Measurements from ENCODE around the gene SSH3. TPM values are rescaled to one million over a fixed set of nuclear protein-coding genes. Genes with fewer than 3 reads are reported as not detected.
"Not testable (repeated sequence)": the region's sequence is repeated elsewhere in the genome, so short reads cannot be mapped to it uniquely, and the experiment has no call there.

The SSH3 gene
- total and polyA plus RNA-seq, 4 donors = 4.8 to 10.4 (median 8.1) TPM

GRCh38 chr11:67256477-67257135 is 46.7 kb upstream of the SSH3 start:
- Histone ChIP-seq H3K9me3 (ENCODE audit: control insufficient read depth in 4 of 4, low read length in 3 of 4) (no peaks in the 10 kb centered on the region), H3K27me3 (ENCODE audit: control insufficient read depth in 4 of 4, insufficient read depth in 4 of 4, low read length in 3 of 4) (no peaks in the 10 kb centered on the region), H3K4me3 (ENCODE audit: low read depth in 1 of 3, low read length in 3 of 3) (no peak overlapping the region), H3K27ac (ENCODE audit: low read depth in 1 of 2, low read length in 2 of 2) (peak overlapping the region; percentile 40 to 55), H3K9ac (ENCODE audit: low read depth in 1 of 2, low read length in 2 of 2) (no peak overlapping the region), H3K4me1 (ENCODE audit: control insufficient read depth in 4 of 4, insufficient read depth in 4 of 4, low read length in 3 of 4) (peaks cover 9 to 58% (median 35%) of the 10 kb centered on the region in 4 donors), H3K36me3 (ENCODE audit: control insufficient read depth in 4 of 4, insufficient read depth in 3 of 4, low read depth in 1 of 4, low read length in 3 of 4) (peaks cover 16 to 42% (median 40%) of the 10 kb centered on the region in 4 donors)
- TF ChIP-seq JUND (IDR thresholded peaks at IDR 0.05) (no peak), RAD21 (IDR thresholded peaks at IDR 0.05) (no peak), ATF3 (IDR thresholded peaks at IDR 0.05) (no peak), FOXA2 (IDR thresholded peaks at IDR 0.05) (no peak)
- DNase-seq (ENCODE audit: low spot score) = no peak
- WGBS = 68% methylated on average over 5 of the region's 5 CpGs

- WGBS = 90% methylated on average over 6 of the region's 6 CpGs
- H3K36me3 ChIP-seq (ENCODE audit: control insufficient read depth in 4 of 4, insufficient read depth in 3 of 4, low read depth in 1 of 4, low read length in 3 of 4) = peaks cover 0 to 7% (median 6%) of the 10 kb centered on the region in 4 donors
- H3K4me1 ChIP-seq (ENCODE audit: control insufficient read depth in 4 of 4, insufficient read depth in 4 of 4, low read length in 3 of 4) = peaks cover 12 to 55% (median 37%) of the 10 kb centered on the region in 4 donors
- H3K9ac ChIP-seq (ENCODE audit: low read depth in 1 of 2, low read length in 2 of 2) = no peak overlapping the region
- TF ChIP-seq NR2F2 (IDR thresholded peaks at IDR 0.05) = no peak
- no peak for TF ChIP-seq SP1 (IDR thresholded peaks at IDR 0.05)
- no peak for TF ChIP-seq GABPA (IDR thresholded peaks at IDR 0.05 in 1 of 2, conservative IDR thresholded peaks at IDR 0.05 in 1 of 2)
- no peak overlapping the region for H3K27ac ChIP-seq (ENCODE audit: low read depth in 1 of 2, low read length in 2 of 2)
- H3K27me3 ChIP-seq (ENCODE audit: control insufficient read depth in 4 of 4, insufficient read depth in 4 of 4, low read length in 3 of 4) = no peaks in the 10 kb centered on the region
- no peak overlapping the region for H3K4me3 ChIP-seq (ENCODE audit: low read depth in 1 of 3, low read length in 3 of 3)
- no peak for DNase-seq (ENCODE audit: low spot score)
- no peaks in the 10 kb centered on the region for H3K9me3 ChIP-seq (ENCODE audit: control insufficient read depth in 4 of 4, low read length in 3 of 4)
Measured at GRCh38 chr11:67260406-67260805, 42.9 kb upstream of the SSH3 start.

- Histone ChIP-seq H3K4me1 (ENCODE audit: control insufficient read depth in 4 of 4, insufficient read depth in 4 of 4, low read length in 3 of 4) (peaks cover 12 to 55% (median 38%) of the 10 kb centered on the region in 4 donors), H3K4me3 (ENCODE audit: low read depth in 1 of 3, low read length in 3 of 3) (peak overlapping the region in 1 of 3 donors; percentile 34)
- H3K27ac ChIP-seq (ENCODE audit: low read depth in 1 of 2, low read length in 2 of 2); H3K9me3 ChIP-seq (ENCODE audit: control insufficient read depth in 4 of 4, low read length in 3 of 4); H3K9ac ChIP-seq (ENCODE audit: low read depth in 1 of 2, low read length in 2 of 2); H3K36me3 ChIP-seq (ENCODE audit: control insufficient read depth in 4 of 4, insufficient read depth in 3 of 4, low read depth in 1 of 4, low read length in 3 of 4); H3K27me3 ChIP-seq (ENCODE audit: control insufficient read depth in 4 of 4, insufficient read depth in 4 of 4, low read length in 3 of 4): not testable (repeated sequence)
- DNase-seq (ENCODE audit: low spot score) = peak; percentile 54
- WGBS = 32% methylated on average over 50 of the region's 50 CpGs
Measured at GRCh38 chr11:67260885-67261639, 42.3 kb upstream of the SSH3 start.

GRCh38 chr11:67261640-67261945 is 41.7 kb upstream of the SSH3 start:
- Histone ChIP-seq H3K36me3 (ENCODE audit: control insufficient read depth in 4 of 4, insufficient read depth in 3 of 4, low read depth in 1 of 4, low read length in 3 of 4) (peaks cover 0 to 2% (median 0%) of the 10 kb centered on the region in 4 donors), H3K9ac (ENCODE audit: low read depth in 1 of 2, low read length in 2 of 2) (no peak overlapping the region), H3K4me1 (ENCODE audit: control insufficient read depth in 4 of 4, insufficient read depth in 4 of 4, low read length in 3 of 4) (peaks cover 12 to 52% (median 34%) of the 10 kb centered on the region in 4 donors), H3K9me3 (ENCODE audit: control insufficient read depth in 4 of 4, low read length in 3 of 4) (no peaks in the 10 kb centered on the region), H3K4me3 (ENCODE audit: low read depth in 1 of 3, low read length in 3 of 3) (no peak overlapping the region), H3K27me3 (ENCODE audit: control insufficient read depth in 4 of 4, insufficient read depth in 4 of 4, low read length in 3 of 4) (no peaks in the 10 kb centered on the region), H3K27ac (ENCODE audit: low read depth in 1 of 2, low read length in 2 of 2) (no peak overlapping the region)
- DNase-seq (ENCODE audit: low spot score) = no peak
- WGBS = 28% methylated on average over 18 of the region's 18 CpGs
- TF ChIP-seq NR2F2 (IDR thresholded peaks at IDR 0.05) (no peak), HNF4A (conservative IDR thresholded peaks at IDR 0.05) (peak in 1 of 2 donors; percentile 42)

Measured in liver (tissue), 9 donors.